ENCODE data around the gene ACTR2. TPM values are rescaled to one million over a fixed set of nuclear protein-coding genes. Genes with fewer than 3 reads are reported as not detected.
A peak's percentile ranks its signal among the peaks of the same experiment; 100 is the strongest.
"Not testable (repeated sequence)": the region's sequence is repeated elsewhere in the genome, so short reads cannot be mapped to it uniquely, and the experiment has no call there.

Gene ACTR2
- 95.3 and 103 TPM in 2 replicates for total RNA-seq

DNA sequence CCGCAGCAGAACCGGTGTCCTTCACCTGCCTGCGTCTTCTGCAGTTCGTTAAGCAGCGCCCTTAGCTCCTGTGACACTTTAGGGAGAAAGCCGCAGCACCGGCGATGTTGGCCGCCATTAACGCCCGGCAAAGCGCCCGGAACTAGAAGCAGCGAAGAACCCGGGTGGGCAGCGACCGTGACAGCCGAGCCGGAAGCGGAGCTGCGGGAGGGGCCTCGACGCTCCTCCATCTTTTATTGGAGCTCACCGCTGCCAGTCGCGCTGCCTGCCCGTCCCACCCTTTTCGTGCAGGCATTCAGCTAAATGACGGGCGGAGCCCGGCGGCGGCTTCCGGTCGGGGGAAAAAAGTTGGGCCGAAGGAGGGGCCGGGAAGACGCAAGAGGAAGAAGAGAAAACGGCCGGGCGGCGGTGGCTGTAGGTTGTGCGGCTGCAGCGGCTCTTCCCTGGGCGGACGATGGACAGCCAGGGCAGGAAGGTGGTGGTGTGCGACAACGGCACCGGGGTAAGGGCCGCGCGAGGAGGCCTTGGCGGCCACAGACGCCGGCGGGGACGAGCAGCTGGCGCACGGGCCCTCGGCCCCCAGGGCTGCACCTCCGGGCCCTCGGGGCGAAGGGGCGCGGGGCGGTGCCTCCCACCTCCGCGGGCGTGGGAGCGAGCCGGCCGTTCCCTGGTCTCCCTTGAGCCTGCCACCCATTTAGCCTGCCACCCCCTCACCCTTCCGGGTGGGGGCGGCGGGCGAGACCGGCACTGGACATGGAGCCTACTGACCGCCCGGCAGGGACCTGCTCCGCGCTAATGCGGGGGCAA is at the start of gene ACTR2:
TSS of gene ACTR2 (plus strand) at position 376 of the 807 bp plus-strand sequence. CDS start at position 455, 79 bp downstream.
- peak; percentile 67 for DNase-seq (ENCODE audit: low read depth)

DNA sequence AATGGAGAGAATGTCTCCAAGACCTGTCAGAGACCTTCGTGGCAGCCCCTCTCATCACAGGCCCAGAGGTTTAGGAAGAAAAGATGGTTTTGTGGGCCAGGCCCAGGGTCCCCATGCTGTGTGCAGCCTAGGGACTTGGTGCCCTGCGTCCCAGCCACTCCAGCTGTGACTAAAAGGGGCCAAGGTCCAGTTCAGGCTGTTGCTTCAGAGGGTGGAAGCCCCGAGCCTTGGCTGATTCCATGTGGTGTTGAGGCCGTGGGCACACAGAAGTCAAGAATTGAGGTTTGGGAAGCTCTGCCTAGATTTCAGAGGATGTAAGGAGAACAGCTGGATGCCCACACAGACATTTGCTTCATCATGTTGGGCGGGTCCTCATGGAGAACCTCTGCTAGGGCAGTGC is 45.1 kb upstream of the ACTR2 start:
- no peak overlapping the region for H3K4me3 ChIP-seq (ENCODE audit: low read depth, low read length)
- no peak for DNase-seq (ENCODE audit: low read depth)
- TF ChIP-seq, protein P1, sequence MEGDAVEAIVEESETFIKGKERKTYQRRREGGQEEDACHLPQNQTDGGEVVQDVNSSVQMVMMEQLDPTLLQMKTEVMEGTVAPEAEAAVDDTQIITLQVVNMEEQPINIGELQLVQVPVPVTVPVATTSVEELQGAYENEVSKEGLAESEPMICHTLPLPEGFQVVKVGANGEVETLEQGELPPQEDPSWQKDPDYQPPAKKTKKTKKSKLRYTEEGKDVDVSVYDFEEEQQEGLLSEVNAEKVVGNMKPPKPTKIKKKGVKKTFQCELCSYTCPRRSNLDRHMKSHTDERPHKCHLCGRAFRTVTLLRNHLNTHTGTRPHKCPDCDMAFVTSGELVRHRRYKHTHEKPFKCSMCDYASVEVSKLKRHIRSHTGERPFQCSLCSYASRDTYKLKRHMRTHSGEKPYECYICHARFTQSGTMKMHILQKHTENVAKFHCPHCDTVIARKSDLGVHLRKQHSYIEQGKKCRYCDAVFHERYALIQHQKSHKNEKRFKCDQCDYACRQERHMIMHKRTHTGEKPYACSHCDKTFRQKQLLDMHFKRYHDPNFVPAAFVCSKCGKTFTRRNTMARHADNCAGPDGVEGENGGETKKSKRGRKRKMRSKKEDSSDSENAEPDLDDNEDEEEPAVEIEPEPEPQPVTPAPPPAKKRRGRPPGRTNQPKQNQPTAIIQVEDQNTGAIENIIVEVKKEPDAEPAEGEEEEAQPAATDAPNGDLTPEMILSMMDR (conservative IDR thresholded peaks at IDR 0.05; ENCODE audit: low read depth, low read length): no peak

More for the DNA sequence above, at the start of gene ACTR2:
- peak within 1 kb of the TSS; percentile 58 for H3K4me3 ChIP-seq (ENCODE audit: low read depth, low read length)
- TF ChIP-seq, protein P1 (conservative IDR thresholded peaks at IDR 0.05; ENCODE audit: low read depth, low read length): no peak

DNA sequence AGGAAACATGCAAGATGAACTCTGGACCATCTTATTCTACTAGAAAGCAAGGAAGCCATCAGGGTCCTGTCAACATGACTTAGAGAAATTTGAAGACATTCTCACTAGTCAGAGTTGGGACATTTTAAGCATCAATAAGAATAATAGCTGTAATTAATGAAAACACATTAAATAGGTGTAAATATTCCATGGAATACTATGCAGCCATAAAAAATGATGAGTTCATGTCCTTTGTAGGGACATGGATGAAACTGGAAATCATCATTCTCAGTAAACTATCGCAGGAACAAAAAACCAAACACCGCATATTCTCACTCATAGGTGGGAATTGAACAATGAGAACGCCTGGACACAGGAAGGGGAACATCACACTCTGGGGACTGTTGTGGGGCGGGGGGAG is 44.2 kb upstream of the ACTR2 start:
- H3K4me3 ChIP-seq (ENCODE audit: low read depth, low read length); DNase-seq (ENCODE audit: low read depth): not testable (repeated sequence)

DNA sequence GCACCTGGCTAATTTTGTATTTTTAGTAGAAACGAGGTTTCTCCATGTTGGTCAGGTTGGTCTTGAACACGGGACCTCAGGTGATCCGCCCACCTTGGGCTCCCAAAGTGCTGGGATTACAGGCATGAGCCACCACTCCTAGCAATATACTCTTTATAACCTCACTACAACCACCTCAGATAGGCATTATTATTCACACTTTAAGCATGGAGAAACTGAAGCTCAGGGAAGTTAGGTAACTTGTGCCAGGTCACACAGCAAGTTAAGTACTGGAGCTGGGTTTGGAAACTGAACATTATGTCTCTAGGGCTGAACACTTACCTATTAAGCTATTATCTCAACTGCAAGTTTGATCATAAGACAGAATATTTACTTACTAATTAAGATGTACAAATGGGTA is 42.6 kb upstream of the ACTR2 start:
- TF ChIP-seq, protein P1 (conservative IDR thresholded peaks at IDR 0.05; ENCODE audit: low read depth, low read length): no peak
- no peak for DNase-seq (ENCODE audit: low read depth)
- H3K4me3 ChIP-seq (ENCODE audit: low read depth, low read length): no peak overlapping the region

DNA sequence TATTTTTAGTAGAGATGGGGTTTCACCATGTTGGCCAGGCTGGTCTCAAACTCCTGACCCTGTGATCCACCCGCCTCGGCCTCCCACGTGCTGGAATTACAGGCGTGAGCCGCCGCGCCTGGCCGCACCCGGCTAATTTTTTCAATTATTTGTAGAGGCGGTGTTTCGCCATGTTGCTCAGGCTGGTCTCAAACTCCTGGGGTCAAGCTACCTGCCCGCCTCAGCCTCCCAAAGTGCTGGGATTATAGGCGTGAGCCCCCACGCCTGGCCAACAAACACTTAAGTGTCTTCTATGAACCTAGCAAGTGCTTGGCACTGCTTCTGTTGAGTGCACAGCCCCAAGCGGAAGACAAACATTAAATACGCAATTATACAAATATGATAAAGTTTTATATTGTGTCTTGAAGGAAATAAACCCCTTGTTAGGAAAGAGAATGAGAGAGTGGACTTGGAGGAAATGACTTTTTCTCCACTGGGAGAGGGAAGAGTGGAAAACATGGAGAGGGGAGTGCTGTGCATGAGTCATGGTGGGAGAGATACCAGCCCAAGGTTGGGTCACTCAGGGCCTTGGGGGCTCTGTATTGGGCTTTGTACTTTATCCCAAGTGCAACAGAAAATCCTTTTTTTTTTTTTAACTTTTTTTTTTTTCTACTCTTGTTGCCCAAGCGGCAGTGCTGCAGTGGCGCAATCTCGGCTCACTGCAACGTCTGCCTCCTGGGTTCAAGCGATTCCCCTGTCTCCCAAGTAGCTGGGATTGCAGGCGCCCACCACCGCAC is 41.4 kb upstream of the ACTR2 start:
- DNase-seq (ENCODE audit: low read depth): no peak
- TF ChIP-seq, protein P1 (conservative IDR thresholded peaks at IDR 0.05; ENCODE audit: low read depth, low read length): no peak
- no peak overlapping the region for H3K4me3 ChIP-seq (ENCODE audit: low read depth, low read length)

DNA sequence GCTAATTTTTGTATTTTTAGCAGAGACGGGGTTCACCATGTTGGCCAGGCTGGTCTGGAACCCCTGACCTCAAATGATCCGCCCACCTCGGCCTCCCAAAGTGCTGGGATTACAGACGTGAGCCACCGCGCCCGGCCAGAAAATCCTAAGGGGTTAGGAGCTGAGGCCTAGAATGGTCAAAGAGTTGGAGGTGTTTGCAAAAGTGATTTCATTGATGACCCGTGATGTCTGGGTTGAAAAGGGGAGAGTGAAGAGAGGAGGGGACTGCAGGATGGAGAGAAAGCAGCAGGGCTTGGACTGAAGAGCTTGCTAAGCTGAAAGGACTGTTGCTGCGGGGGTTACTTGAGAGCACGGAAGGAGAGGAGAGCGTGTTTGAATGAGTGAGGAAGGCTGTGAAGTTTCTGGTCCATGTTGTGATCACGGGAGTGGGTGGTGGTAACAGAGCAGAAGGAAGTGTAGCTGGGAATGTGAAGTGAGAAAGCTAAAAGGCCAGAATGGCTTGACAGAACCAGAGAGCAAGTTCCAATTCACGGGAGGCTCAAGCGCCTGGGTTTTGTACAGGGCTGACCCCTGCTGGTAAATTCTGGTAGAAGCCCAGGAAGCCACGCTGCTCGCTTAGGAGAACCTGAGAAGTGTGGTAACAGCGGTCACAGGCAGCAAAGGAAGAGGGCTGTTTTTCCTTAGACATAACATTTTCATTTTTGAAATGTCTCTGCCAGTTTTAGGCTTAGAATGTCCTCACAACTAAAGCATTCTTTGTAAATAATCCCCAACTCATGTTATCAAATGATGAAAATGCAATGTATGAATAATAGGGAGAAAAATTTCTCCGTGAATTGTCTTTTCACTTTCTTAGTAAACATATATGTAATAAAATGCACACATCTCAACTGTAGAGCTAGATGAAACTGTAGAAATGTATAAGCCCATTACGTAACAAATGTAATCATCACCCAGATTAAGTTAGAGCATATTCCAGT is 40.5 kb upstream of the ACTR2 start:
- TF ChIP-seq, protein P1 (conservative IDR thresholded peaks at IDR 0.05; ENCODE audit: low read depth, low read length): peak; percentile 88
- no peak for DNase-seq (ENCODE audit: low read depth)
- no peak overlapping the region for H3K4me3 ChIP-seq (ENCODE audit: low read depth, low read length)

Data from epithelial cell of proximal tubule (primary cell).